Measurements from ENCODE around the gene LYPD6. TPM values are rescaled to one million over a fixed set of nuclear protein-coding genes. Genes with fewer than 3 reads are reported as not detected.

Gene LYPD6
- total and polyA plus RNA-seq, 2 donors (not counting 3 experiments of a cell fraction or from before 2014, with no cell fraction given), result 3.0 to 4.0 TPM

DNA sequence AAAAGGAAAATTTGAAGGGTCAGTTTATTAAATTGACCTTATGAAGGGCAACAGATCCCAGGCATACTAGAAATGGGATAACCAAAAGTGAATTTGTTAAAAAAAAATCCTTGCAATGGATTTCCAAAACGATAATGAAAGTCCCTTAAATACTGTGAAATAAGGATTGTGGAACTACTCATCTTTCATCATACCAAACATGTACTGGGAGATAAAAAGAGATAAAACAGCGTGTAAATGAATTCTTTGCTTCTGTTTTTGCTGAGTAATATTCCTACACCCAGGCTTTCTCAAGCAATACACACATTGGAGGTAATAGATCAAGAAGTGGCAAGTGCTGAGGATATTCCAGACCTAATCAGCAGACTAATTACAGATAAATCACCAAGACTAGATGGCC lies 3.8 kb downstream of the LYPD6 start:
- H3K79me2 ChIP-seq (ENCODE audit: control insufficient read depth, insufficient read depth, low read length), result no peaks in the 10 kb centered on the region
- FAIRE-seq (no peak), DNase-seq (ENCODE audit: low read depth, low spot score) (no peak)
- TF ChIP-seq MYC (IDR thresholded peaks at IDR 0.05; ENCODE audit: low read depth, low read length), result no peak
- TF ChIP-seq, protein P1, sequence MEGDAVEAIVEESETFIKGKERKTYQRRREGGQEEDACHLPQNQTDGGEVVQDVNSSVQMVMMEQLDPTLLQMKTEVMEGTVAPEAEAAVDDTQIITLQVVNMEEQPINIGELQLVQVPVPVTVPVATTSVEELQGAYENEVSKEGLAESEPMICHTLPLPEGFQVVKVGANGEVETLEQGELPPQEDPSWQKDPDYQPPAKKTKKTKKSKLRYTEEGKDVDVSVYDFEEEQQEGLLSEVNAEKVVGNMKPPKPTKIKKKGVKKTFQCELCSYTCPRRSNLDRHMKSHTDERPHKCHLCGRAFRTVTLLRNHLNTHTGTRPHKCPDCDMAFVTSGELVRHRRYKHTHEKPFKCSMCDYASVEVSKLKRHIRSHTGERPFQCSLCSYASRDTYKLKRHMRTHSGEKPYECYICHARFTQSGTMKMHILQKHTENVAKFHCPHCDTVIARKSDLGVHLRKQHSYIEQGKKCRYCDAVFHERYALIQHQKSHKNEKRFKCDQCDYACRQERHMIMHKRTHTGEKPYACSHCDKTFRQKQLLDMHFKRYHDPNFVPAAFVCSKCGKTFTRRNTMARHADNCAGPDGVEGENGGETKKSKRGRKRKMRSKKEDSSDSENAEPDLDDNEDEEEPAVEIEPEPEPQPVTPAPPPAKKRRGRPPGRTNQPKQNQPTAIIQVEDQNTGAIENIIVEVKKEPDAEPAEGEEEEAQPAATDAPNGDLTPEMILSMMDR (IDR thresholded peaks at IDR 0.05; ENCODE audit: extremely low read depth in 1 of 2, insufficient read depth in 1 of 2, low read depth in 1 of 2, low read length in 2 of 2), result no peak
- peaks cover 12% of the 10 kb centered on the region for H3K4me1 ChIP-seq (ENCODE audit: control insufficient read depth, extremely low read depth, insufficient read depth, low read length)
- dilution Hi-C loops (cut with MboI; ENCODE audit: extremely low pct_ligation_motif_present, low sequenced_read_pairs), result no loop called here
- H3K36me3 ChIP-seq (ENCODE audit: control insufficient read depth in 2 of 2, extremely low read depth in 1 of 2, insufficient read depth in 2 of 2, low read length in 2 of 2), result no peaks in the 10 kb centered on the region
- H2AFZ ChIP-seq (ENCODE audit: low read depth, low read length), result no peak overlapping the region
- H3K27ac ChIP-seq (ENCODE audit: insufficient read depth, low read depth, low read length), result no peak overlapping the region
- H3K9me1 ChIP-seq (replicated peaks; ENCODE audit: control insufficient read depth, extremely low read depth, insufficient read depth, low read length), result no peaks in the 10 kb centered on the region
- H3K9me3 ChIP-seq (replicated peaks; ENCODE audit: control insufficient read depth, insufficient read depth, low read length), result no peaks in the 10 kb centered on the region
- POLR2A ChIA-PET, result no interaction called here
- no TSS peak for BruUV-seq (replicated peaks)
- no peaks in the 10 kb centered on the region for H3K27me3 ChIP-seq (ENCODE audit: control insufficient read depth in 2 of 2, insufficient read depth in 2 of 2, low read length in 2 of 2)
- intact Hi-C loops (cut with micrococcal nuclease), result loop anchor here (5.0 to 10.0 kb wide), 2 partner anchors 228 to 1901 kb away; no protein-coding TSS in a partner anchor
- H3K9ac ChIP-seq (replicated peaks; ENCODE audit: extremely low read depth, insufficient read depth, low read length), result no peak overlapping the region
- no peak overlapping the region for H3K4me2 ChIP-seq (ENCODE audit: insufficient read depth, low read length)
- no peaks in the 10 kb centered on the region for H4K20me1 ChIP-seq (replicated peaks; ENCODE audit: control insufficient read depth, extremely low read depth, insufficient read depth, low read length)
- CTCF ChIA-PET, result no interaction called here
- H3K4me3 ChIP-seq (replicated peaks in 1 of 3; ENCODE audit: insufficient read depth in 1 of 3, low read depth in 1 of 3, low read length in 3 of 3), result no peak overlapping the region

DNA sequence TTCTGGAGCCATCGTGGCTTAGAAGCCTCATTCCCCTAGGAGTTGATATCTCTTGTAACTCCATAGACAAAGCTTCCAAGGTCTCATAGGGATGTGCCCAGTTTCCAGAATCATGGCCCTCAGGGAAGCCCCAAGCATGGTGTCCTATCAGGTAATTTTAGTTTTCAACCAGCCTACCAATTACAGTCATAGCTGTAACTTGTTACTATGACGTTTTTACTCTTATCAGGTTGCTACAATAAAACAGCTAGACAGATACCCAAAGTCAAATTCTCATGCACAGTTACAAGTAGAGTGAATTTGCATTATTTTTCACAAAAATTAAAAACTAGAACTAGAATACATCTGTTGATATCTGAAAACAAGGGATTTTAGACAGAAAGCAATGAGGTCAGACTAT lies 8.9 kb downstream of the LYPD6 start:
- POLR2A ChIA-PET, result no interaction called here
- dilution Hi-C loops (cut with MboI; ENCODE audit: extremely low pct_ligation_motif_present, low sequenced_read_pairs), result no loop called here

More for the DNA sequence above, 8.9 kb downstream of the LYPD6 start:
- Histone ChIP-seq H2AFZ (ENCODE audit: low read depth, low read length) (no peak overlapping the region), H3K27ac (ENCODE audit: insufficient read depth, low read depth, low read length) (no peak overlapping the region), H3K36me3 (ENCODE audit: control insufficient read depth in 2 of 2, extremely low read depth in 1 of 2, insufficient read depth in 2 of 2, low read length in 2 of 2) (no peaks in the 10 kb centered on the region), H3K9me3 (replicated peaks; ENCODE audit: control insufficient read depth, insufficient read depth, low read length) (no peaks in the 10 kb centered on the region), H3K4me2 (ENCODE audit: insufficient read depth, low read length) (no peak overlapping the region), H3K4me3 (replicated peaks in 1 of 3; ENCODE audit: insufficient read depth in 1 of 3, low read depth in 1 of 3, low read length in 3 of 3) (no peak overlapping the region), H3K79me2 (ENCODE audit: control insufficient read depth, insufficient read depth, low read length) (no peaks in the 10 kb centered on the region), H4K20me1 (replicated peaks; ENCODE audit: control insufficient read depth, extremely low read depth, insufficient read depth, low read length) (no peaks in the 10 kb centered on the region), H3K9ac (replicated peaks; ENCODE audit: extremely low read depth, insufficient read depth, low read length) (no peak overlapping the region), H3K9me1 (replicated peaks; ENCODE audit: control insufficient read depth, extremely low read depth, insufficient read depth, low read length) (no peaks in the 10 kb centered on the region), H3K4me1 (ENCODE audit: control insufficient read depth, extremely low read depth, insufficient read depth, low read length) (no peaks in the 10 kb centered on the region), H3K27me3 (ENCODE audit: control insufficient read depth in 2 of 2, insufficient read depth in 2 of 2, low read length in 2 of 2) (no peaks in the 10 kb centered on the region)
- intact Hi-C loops (cut with micrococcal nuclease), result loop anchor here (10.0 kb wide), 1 partner anchor 1895 kb away; no protein-coding TSS in a partner anchor
- BruUV-seq (replicated peaks), result no TSS peak
- CTCF ChIA-PET, result interaction anchor here (1.4 to 1.5 kb wide), 2 partner anchors 9 to 11 kb away, joined by 3 to 5 read pairs; no protein-coding TSS in a partner anchor
- TF ChIP-seq GATA2 (IDR thresholded peaks at IDR 0.05; ENCODE audit: insufficient read depth, insufficient read length, low read depth, low read length), result no peak
- no peak for TF ChIP-seq FOS (IDR thresholded peaks at IDR 0.05; ENCODE audit: borderline replicate concordance, insufficient read depth, low read length)
- TF ChIP-seq POLR2A (IDR thresholded peaks at IDR 0.05; ENCODE audit: low read depth, low read length), result no peak
- TF ChIP-seq, protein P2, sequence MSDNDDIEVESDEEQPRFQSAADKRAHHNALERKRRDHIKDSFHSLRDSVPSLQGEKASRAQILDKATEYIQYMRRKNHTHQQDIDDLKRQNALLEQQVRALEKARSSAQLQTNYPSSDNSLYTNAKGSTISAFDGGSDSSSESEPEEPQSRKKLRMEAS (IDR thresholded peaks at IDR 0.05; ENCODE audit: insufficient read depth, insufficient read length), result no peak
- DNase-seq (ENCODE audit: low read depth, low spot score), result no peak
- FAIRE-seq, result no peak

Data from endothelial cell of umbilical vein (primary cell).